H9 (cell line): ENCODE results near the gene CTRL. TPM values are rescaled to one million over a fixed set of nuclear protein-coding genes. Genes with fewer than 3 reads are reported as not detected.

Experiments used
- DNase-seq: peaks from one replicate; pipeline ENCODE4 v3.0.0-alpha.2; 2017
- H2AFZ ChIP-seq: one replicate; pipeline ENCODE4 v1.6.1; 2013; ENCODE audit warnings: mild to moderate bottlenecking, low read length, control low read depth, moderate library complexity
- H2AK5ac ChIP-seq: 2 replicates; pipeline ENCODE4 v1.6.1; 2013; ENCODE audit warnings: low read length, control low read depth, mixed read lengths; ENCODE audit not compliant: insufficient read length
- H2BK120ac ChIP-seq: one replicate; pipeline ENCODE4 v1.6.1; 2013; ENCODE audit warnings: low read depth, mild to moderate bottlenecking, low read length, control low read depth, inconsistent platforms; ENCODE audit not compliant: poor library complexity, severe bottlenecking
- H2BK12ac ChIP-seq: 2 replicates; pipeline ENCODE4 v1.6.1; 2013; ENCODE audit warnings: low read length, control low read depth, mixed read lengths, low read depth; ENCODE audit not compliant: insufficient read length
- H2BK15ac ChIP-seq: 2 replicates; pipeline ENCODE4 v1.6.1; 2013; ENCODE audit warnings: low read depth, low read length, control low read depth
- H2BK20ac ChIP-seq: one replicate; pipeline ENCODE4 v1.6.1; 2013; ENCODE audit warnings: low read depth, mild to moderate bottlenecking, low read length, control low read depth, inconsistent platforms; ENCODE audit not compliant: poor library complexity, severe bottlenecking
- H2BK5ac ChIP-seq: 2 replicates; pipeline ENCODE4 v1.6.1; 2013; ENCODE audit warnings: low read length, control low read depth, mixed read lengths; ENCODE audit not compliant: insufficient read length
- H3K14ac ChIP-seq: 2 replicates; pipeline ENCODE4 v1.6.1; 2013; ENCODE audit warnings: low read length, control low read depth; ENCODE audit not compliant: insufficient read depth
- H3K18ac ChIP-seq: 2 replicates; pipeline ENCODE4 v1.6.1; 2013; ENCODE audit warnings: low read depth, mild to moderate bottlenecking, mixed read lengths, low read length, control low read depth; ENCODE audit not compliant: insufficient read length
- H3K23ac ChIP-seq: 2 replicates; pipeline ENCODE4 v1.6.1; 2013; ENCODE audit warnings: low read length, control low read depth, mixed read lengths, low read depth; ENCODE audit not compliant: insufficient read length
- H3K23me2 ChIP-seq: 2 replicates; pipeline ENCODE4 v1.6.1; 2013; ENCODE audit warnings: low read depth, mild to moderate bottlenecking, mixed read lengths, low read length, control low read depth; ENCODE audit not compliant: insufficient read length, poor library complexity, severe bottlenecking
- H3K27ac ChIP-seq: 2 replicates; pipeline ENCODE4 v1.5.1; 2013; ENCODE audit warnings: low read length, control low read depth, mixed read lengths, low read depth; ENCODE audit not compliant: insufficient read length
- H3K27me3 ChIP-seq: 2 replicates; pipeline ENCODE4 v1.6.1; 2013; ENCODE audit warnings: low read length, control low read depth, inconsistent platforms; ENCODE audit not compliant: insufficient read depth
- H3K4ac ChIP-seq: 2 replicates; pipeline ENCODE4 v1.6.1; 2013; ENCODE audit warnings: low read depth, mild to moderate bottlenecking, control low read depth, inconsistent platforms, low read length, moderate library complexity
- H3K4me1 ChIP-seq: 2 replicates; pipeline ENCODE4 v1.6.1; 2013; ENCODE audit warnings: low read length, control low read depth, inconsistent platforms; ENCODE audit not compliant: insufficient read depth
- H3K4me2 ChIP-seq: 2 replicates; pipeline ENCODE4 v1.6.1; 2013; ENCODE audit warnings: low read length, control low read depth, mixed read lengths; ENCODE audit not compliant: insufficient read length, insufficient read depth
- H3K56ac ChIP-seq: 2 replicates; pipeline ENCODE4 v1.6.1; 2013; ENCODE audit warnings: low read depth, mild to moderate bottlenecking, mixed read lengths, low read length, control low read depth; ENCODE audit not compliant: insufficient read length
- H3K79me1 ChIP-seq: 2 replicates; pipeline ENCODE4 v1.6.1; 2013; ENCODE audit warnings: low read depth, mild to moderate bottlenecking, moderate library complexity, low read length, control low read depth, inconsistent platforms; ENCODE audit not compliant: insufficient read depth, poor library complexity, severe bottlenecking
- H3K79me2 ChIP-seq: 2 replicates; pipeline ENCODE4 v1.6.1; 2013; ENCODE audit warnings: low read length, control low read depth, inconsistent platforms; ENCODE audit not compliant: insufficient read depth
- H3K9ac ChIP-seq: 2 replicates; pipeline ENCODE4 v1.6.1; 2013; ENCODE audit warnings: low read length, control low read depth, mixed read lengths; ENCODE audit not compliant: insufficient read length; ENCODE audit errors: extremely low read depth
- H3K9me3 ChIP-seq: one replicate; pipeline ENCODE4 v1.6.1; 2013; ENCODE audit warnings: low read depth, low read length, inconsistent platforms; ENCODE audit not compliant: control insufficient read depth
- H3T11ph ChIP-seq: one replicate; pipeline ENCODE4 v1.6.1; 2013; ENCODE audit warnings: mild to moderate bottlenecking, low read length, control low read depth, inconsistent platforms
- H4K20me1 ChIP-seq: one replicate; pipeline ENCODE4 v1.6.1; 2013; ENCODE audit not compliant: control insufficient read depth, insufficient read length, insufficient read depth
- H4K5ac ChIP-seq: 2 replicates; pipeline ENCODE4 v1.6.1; 2013; ENCODE audit warnings: low read depth, mild to moderate bottlenecking, mixed read lengths, low read length, control low read depth; ENCODE audit not compliant: insufficient read length
- H4K8ac ChIP-seq: replicated peaks from 2 replicates; pipeline ENCODE4 v1.6.1; 2013; ENCODE audit warnings: low read length, control low read depth, mixed read lengths, low read depth; ENCODE audit not compliant: insufficient read length
- H4K91ac ChIP-seq: 2 replicates; pipeline ENCODE4 v1.6.1; 2013; ENCODE audit warnings: low read depth, mild to moderate bottlenecking, moderate library complexity, mixed read lengths, low read length, control low read depth; ENCODE audit not compliant: insufficient read length
- H3K27ac Mint-ChIP-seq, 3 experiments: 2 replicates in 2 of 3; 3 replicates in 1 of 3; pipeline ENCODE4 v1.8.0; 2020 to 2021; ENCODE audit warnings: mixed read lengths in 3 of 3, mild to moderate bottlenecking in 1 of 3, moderate library complexity in 1 of 3
- H3K27me3 Mint-ChIP-seq: 2 replicates; pipeline ENCODE4 v1.8.0; 2021; ENCODE audit warnings: low read depth, mild to moderate bottlenecking, moderate library complexity, mixed read lengths
- H3K36me3 Mint-ChIP-seq, 3 experiments: 2 replicates in 2 of 3; 3 replicates in 1 of 3; pipeline ENCODE4 v1.8.0; 2020 to 2021; ENCODE audit warnings: low read depth in 3 of 3, mixed read lengths in 3 of 3; ENCODE audit not compliant: insufficient read depth in 1 of 3
- H3K4me1 Mint-ChIP-seq, 2 experiments: 2 replicates each; pipeline ENCODE4 v1.8.0; 2020; ENCODE audit warnings: mixed read lengths in 2 of 2
- H3K4me3 Mint-ChIP-seq, 2 experiments: 2 replicates in 1 of 2; 3 replicates in 1 of 2; pipeline ENCODE4 v1.8.0; 2020 to 2021; ENCODE audit warnings: mild to moderate bottlenecking in 2 of 2, mixed read lengths in 2 of 2, moderate library complexity in 1 of 2
- H3K9me3 Mint-ChIP-seq, 2 experiments: 2 replicates in 1 of 2; 3 replicates in 1 of 2; pipeline ENCODE4 v1.8.0; 2020; ENCODE audit warnings: mild to moderate bottlenecking in 2 of 2, mixed read lengths in 2 of 2, moderate library complexity in 1 of 2
- WGBS: extraction: QIAGEN DNeasy Blood & Tissue Kit; methylation state at CpG from one replicate; pipeline ENCODE4 v1.1.7; 2013; ENCODE audit warnings: missing lambda C conversion rate, low lambda C conversion rate, mixed read lengths; ENCODE audit not compliant: insufficient read length; ENCODE audit errors: extremely low coverage; 5-methylcytosine and 5-hydroxymethylcytosine counted together
- total RNA-seq: library from RNA; stranded (reverse); gene quantifications from 2 replicates; pipeline ENCODE4 v1.2.1, GENCODE V29; 2021
- TF ChIP-seq, protein P1 (sequence below): fragments of 200-600 bp; sonication (generic); conservative IDR thresholded peaks from 3 replicates; pipeline ENCODE4 v1.8.0; 2021; ENCODE audit warnings: antibody characterized with exemption, mild to moderate bottlenecking

Gene CTRL
- total RNA-seq, 1 experiment from 2014 or later: 2.7 TPM

DNA sequence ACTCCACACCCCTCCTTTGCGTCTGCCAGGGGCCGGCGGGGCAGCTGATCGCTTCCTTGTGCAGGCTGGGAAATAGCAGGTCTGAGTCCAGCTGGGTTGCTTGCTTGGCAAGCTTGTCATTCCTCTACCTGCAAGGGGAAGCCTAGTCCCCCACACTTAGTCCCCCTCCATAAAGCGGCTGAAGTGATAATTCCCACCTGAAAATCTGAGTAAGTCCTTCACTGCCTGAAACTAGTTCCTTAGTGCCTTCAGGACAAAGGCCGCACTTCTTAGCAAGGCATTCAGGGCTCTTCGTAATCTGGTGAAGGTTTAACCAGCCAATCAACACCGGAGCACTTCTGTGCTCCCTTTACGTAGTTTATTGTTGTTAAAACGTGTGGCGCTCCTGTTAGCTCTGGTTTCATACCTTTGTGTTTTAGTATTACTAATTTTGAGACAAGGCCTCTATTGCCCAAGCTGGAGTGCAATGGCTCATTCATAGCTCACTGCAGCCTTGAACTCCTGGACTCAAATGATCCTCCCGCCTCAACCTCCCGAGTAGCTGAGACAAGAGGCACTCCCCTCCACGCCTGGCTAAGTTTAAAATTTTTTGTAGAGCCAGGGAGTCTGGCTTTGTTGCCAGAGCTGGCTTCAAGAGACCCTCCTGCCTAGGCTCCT lies 37.8 kb downstream of the CTRL start:
- Histone ChIP-seq H2AFZ (no peak overlapping the region), H3K27me3 (no peaks in the 10 kb centered on the region), H3K79me1 (peaks cover 7% of the 10 kb centered on the region), H3K27ac (no peak overlapping the region), H3K23me2 (peaks cover 6% of the 10 kb centered on the region), H3K4me2 (peak overlapping the region; percentile 75), H2BK12ac (no peak overlapping the region), H4K5ac (no peak overlapping the region), H3K23ac (no peak overlapping the region), H3K9me3 (no peaks in the 10 kb centered on the region), H3K56ac (no peak overlapping the region), H3K9ac (peak overlapping the region; percentile 89), H2BK20ac (no peak overlapping the region), H2BK15ac (no peak overlapping the region), H2BK5ac (no peak overlapping the region), H3K79me2 (peaks cover 8% of the 10 kb centered on the region; the same call in 1 of the 2 replicates), H3K4ac (no peak overlapping the region), H4K8ac (no peak overlapping the region), H3K14ac (peak overlapping the region; percentile 86), H3K18ac (peak overlapping the region; percentile 59), H4K91ac (peak overlapping the region; percentile 11), H3T11ph (no peak overlapping the region), H3K4me1 (no peaks in the 10 kb centered on the region), H4K20me1 (no peaks in the 10 kb centered on the region), H2BK120ac (no peak overlapping the region), H2AK5ac (no peak overlapping the region)
- WGBS: no CpG with 5 or more reads among the region's 14 CpGs
- Mint-ChIP-seq H3K27me3 (no peaks in the 10 kb centered on the region), H3K9me3 (no peaks in the 10 kb centered on the region), H3K4me3 (peak overlapping the region; percentile 95 to 98), H3K27ac (peak overlapping the region; percentile 89 to 98 (median 95); a peak in 6 of 7 replicates), H3K36me3 (no peaks in the 10 kb centered on the region), H3K4me1 (peaks cover 15 to 16% of the 10 kb centered on the region in 2 experiments)
- TF ChIP-seq, protein P1, sequence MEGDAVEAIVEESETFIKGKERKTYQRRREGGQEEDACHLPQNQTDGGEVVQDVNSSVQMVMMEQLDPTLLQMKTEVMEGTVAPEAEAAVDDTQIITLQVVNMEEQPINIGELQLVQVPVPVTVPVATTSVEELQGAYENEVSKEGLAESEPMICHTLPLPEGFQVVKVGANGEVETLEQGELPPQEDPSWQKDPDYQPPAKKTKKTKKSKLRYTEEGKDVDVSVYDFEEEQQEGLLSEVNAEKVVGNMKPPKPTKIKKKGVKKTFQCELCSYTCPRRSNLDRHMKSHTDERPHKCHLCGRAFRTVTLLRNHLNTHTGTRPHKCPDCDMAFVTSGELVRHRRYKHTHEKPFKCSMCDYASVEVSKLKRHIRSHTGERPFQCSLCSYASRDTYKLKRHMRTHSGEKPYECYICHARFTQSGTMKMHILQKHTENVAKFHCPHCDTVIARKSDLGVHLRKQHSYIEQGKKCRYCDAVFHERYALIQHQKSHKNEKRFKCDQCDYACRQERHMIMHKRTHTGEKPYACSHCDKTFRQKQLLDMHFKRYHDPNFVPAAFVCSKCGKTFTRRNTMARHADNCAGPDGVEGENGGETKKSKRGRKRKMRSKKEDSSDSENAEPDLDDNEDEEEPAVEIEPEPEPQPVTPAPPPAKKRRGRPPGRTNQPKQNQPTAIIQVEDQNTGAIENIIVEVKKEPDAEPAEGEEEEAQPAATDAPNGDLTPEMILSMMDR: no peak
- DNase-seq: no peak
